Upper lobe of left lung (tissue), 4 donors: ENCODE data around the gene CTCF.

Experiments
- CTCF ChIP-seq, 6 experiments: fragments of 450-650 bp in 4 of 6; fragments of 200-600 bp in 2 of 6; sonication (generic) in 2 of 6; IDR thresholded peaks; one replicate each; pipeline ENCODE4 v1.5.1; 2016 to 2019; ENCODE audit warnings: antibody characterized with exemption in 6 of 6
- EP300 ChIP-seq, 4 donors: sonication (generic); formaldehyde crosslinking; IDR thresholded peaks; one replicate each; pipeline ENCODE4 v1.5.1; 2017; ENCODE audit warnings: antibody characterized with exemption in 4 of 4, control low read depth in 2 of 4
- POLR2A ChIP-seq, 4 donors: fragments of 450-650 bp; IDR thresholded peaks; one replicate each; pipeline ENCODE4 v1.5.1; 2016 to 2017; ENCODE audit warnings: antibody characterized with exemption in 4 of 4, mild to moderate bottlenecking in 2 of 4
- POLR2AphosphoS5 ChIP-seq, 2 donors: sonication (generic); formaldehyde crosslinking; IDR thresholded peaks; one replicate each; pipeline ENCODE4 v1.5.1; 2017; ENCODE audit warnings: antibody characterized with exemption in 2 of 2

- TF ChIP-seq CTCF (IDR thresholded peaks at IDR 0.05) (no peak), POLR2AphosphoS5 (IDR thresholded peaks at IDR 0.05) (no peak), POLR2A (IDR thresholded peaks at IDR 0.05) (no peak), EP300 (IDR thresholded peaks at IDR 0.05) (no peak)
Observed at GRCh38 chr16:67644038-67644437, 81.7 kb downstream of the CTCF start.
